Activated T-cell treated with anti-CD3 and anti-CD28 coated beads, Interleukin-2, amount 50 U/mL, for 1 hour (primary cell): ENCODE data around the gene HOXA2.
A peak's percentile ranks its signal among the peaks of the same experiment; 100 is the strongest.

Source experiments
- DNase-seq: peaks from one replicate; pipeline ENCODE4 v3.0.0-alpha.2; 2020

Gene HOXA2

DNA sequence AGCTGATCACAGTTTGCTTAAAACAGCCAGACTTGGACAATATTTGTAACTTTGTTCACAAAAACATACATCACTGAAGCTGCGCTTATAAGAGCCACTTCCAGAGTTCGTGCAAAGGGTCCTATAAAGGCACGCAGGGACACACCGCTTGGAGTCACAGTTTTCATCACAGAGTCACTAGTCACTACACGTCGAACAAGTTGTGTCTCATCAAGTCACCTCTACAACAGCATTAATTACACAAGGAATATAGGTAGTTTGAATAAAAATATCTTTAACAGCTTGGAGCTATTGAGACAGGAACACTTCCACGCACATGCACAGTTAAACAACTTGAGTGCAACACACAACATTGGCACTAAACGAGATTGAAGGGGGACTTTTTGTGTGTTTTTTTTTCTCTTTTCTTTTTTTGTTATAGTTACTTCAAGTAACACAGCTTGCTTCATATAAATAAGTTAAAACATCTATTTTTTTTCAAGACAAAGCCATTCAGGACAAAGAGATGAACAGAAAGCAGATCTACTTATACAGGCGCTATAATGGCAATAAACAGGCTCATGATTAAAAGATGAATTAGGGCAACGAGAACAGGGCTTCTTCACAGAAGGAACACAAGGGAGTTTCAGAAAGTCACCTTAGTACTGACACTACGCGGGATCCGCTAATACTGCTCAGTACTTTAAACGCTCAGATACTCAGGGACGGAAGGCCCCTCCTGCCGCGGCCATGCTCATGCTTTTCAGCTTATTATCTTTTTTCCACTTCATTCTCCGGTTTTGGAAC is 38.8 kb upstream of the HOXA2 start:
- DNase-seq, result no peak

DNA sequence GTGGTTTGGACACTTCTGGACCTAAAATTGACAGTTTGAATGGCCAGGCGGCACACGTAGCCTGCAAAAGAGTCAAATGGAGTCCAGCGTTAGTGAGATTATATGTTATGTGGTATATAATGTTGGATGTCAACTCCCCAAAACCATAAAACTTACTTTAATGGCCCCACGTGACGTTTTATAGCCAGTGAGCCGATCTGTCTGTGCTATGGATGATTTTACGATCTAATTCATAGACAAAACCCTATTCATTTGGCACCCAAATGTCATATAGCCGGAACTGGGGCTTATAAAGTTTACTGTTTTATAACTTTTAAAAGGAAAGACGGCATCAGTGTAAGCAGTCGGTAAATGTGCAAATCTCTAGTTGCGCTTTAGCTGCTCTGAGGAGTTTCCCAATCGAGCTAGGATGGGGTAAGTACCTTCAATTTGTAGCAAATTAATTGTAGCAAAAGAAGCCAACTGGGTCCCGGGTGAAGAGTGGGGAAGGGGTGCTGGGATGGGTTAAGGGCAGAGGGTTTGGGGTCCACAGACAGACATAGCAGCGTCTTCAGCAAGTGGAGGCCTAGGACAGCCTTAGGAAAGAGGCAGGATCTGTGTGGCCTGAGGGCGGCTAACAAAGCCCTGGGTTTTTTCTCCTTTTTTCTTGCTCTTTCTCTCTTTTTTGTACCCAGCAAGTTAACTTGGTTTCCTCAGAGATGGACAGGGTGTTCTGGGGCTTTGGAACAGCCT is 37.8 kb upstream of the HOXA2 start:
- no peak for DNase-seq

DNA sequence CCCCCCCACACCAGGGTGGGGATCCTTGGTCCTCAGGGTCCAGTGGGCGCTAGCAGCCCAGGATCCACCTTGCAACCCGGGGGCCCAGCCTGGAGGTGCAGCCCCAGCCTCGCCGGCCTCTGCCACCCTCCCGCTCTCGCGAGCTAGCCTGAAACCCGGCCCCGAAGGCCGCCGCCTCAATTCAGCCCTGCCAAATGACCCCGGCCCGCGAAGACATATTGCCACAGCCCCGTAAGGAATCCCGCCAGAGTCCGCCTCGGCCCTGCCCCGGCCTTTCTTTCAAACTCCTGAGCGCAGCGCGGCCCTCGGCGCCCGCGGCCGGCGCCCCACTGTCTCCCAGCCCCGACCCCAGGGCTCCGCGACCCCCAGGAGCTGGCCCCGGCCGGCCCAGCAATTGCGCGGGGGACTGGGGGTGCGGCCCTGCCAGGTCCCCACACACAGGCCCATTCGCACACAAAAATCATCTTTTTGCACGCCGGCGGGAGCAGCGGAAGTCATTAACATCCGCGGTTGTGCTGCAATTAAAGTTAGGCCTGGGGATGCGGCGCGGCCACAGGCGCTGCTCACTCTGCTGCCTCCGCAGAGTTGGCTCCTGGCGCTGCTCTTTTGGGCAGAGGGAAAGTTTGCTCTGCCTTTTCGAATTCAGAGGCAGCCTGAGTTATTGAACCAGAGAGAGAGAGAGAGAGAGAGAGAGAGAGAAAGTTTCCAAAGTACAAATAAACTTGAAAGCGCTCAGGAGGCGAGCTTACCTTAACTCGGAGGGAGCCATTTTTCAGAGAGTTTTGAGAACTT is 37.0 kb upstream of the HOXA2 start:
- DNase-seq, result no peak

DNA sequence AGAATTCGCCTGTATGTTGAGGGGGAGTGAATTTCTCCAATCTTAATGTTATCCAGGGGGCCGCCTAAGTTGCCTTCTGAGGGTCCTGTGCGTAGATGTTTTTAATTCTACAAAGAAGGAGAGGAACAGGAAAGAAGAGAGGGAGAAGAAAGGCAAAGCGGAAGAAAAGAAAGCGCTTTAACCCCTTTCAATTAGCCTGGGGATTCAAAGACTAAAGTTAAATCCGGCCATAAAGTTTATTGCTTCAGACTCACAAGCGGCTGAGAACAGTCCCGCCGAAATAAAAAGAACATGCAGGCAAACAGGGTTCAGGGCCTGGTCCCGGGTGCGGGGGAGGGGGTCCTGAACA is 36.5 kb upstream of the HOXA2 start:
- DNase-seq, result no peak

DNA sequence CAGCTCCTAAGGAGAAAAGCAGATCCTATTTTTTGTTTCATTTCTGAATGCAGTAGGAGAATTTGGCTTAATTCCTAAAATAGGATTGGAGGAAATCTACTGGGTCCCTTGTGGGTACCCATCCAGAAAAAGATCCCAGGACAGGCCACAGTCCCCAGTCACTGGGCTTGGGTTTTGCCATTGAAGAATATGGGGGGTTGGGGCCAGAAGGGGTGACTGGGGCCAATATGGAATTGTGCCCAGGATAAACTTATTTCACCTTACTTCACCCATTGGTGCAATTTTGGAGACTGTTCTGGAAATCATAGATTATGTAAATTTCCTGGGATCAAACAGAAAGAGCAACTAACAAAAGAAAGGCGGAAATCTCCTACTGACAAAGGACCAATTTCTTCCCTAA is 36.0 kb upstream of the HOXA2 start:
- DNase-seq, result no peak

DNA sequence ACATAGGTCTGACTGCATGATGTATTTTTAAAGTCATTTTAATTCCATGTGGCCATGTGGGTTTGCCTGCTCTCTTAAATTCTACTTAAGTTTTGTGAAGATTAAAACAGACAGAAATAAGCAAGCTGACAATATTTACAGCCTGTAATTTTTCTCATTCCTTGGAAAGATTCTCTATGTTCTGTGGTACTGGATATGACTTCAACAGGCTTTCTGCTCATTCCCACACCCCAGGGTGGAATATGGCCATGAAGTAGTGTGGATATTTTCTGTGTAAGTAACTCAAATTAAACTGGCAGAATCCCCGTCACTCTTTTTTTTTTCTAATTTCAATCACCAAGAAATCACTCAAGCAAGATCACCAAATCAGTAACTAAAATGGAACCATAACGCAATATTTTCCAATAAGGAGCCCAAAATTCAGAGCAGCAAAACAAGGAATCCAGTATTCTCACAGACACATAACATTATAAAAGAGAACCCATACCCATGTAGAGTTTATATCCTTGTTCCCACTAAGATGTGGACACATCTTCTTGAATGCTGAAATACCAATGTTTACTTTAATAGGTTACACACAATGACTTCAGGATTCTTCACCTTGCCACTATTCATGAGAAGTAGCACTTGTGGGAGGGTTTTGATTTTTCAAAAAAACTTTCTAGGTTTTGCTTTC is 35.3 kb upstream of the HOXA2 start:
- DNase-seq, result no peak

DNA sequence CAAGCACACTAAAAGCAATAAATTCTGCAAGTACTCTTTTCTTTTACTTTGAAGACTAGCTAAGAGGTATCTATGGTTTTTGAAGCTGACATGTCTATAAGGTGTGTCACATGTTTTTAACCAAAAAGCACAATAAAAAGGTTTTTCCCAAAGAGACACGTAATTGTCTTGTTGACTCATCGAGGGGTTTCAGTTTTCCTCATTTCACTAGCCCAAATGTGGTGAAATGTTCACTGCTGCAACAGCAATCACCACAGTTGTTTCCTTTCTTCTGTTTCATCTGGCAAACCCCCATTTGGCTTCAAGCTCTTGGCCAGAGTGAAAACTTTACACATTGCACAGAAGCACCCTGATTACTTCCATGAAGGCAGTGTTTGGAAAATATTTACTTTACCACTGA is 31.9 kb upstream of the HOXA2 start:
- no peak for DNase-seq

DNA sequence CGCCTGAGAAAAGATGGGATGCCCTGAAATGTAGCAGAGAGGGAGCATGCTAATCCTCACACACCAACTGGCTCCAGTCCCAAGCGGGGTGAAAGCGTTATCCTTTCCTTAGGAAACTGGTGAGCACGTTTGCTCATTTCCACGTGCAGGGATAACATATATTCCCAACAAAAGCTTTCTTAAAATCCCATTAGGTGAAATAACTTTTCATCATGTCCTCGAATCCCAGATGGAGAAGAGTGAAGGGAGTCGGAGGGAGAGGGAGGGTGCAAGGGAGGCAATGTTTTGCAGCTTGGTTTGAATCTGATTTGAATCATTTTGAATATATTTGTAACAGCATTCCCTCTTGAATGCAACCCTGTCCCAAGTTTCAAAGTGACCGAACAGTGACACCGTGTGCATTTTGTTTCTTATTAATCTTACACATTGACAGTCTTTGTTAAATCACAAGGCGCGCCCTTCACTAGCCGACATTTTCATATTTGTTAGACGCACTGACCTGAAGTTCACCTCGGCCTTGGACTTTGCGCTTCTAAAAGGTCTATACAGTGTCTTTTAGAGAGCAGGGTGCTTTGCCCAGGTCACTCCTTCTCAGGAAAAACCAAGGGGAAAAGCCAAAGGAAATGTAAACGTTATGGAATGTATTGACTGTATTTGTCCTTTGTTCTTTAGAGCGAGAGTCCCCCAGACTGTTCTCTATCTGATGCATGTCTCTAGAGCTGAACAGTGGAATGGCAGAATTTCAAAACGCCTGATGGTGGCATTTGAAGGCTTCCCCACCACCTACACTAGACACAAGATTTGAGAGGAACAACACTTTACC is 31.1 kb upstream of the HOXA2 start:
- DNase-seq, result peak; percentile 5

DNA sequence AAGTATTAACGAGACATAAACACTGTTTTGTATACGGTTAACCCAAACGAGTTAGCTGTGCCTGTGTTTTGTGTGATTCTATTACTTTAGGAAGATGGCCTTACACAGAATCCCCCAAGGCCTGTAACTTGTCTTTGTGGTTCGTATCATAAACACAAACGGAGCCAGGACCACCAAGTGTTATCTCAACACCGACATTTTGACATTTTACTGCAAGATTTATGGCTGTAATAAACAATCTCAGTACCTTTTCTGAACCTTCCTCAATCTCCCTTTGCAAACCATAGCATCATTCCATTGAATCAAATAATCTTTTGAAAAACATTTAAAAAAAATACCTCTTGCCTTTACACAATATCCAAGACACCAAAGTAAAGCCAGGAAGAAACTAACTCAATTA is 30.5 kb upstream of the HOXA2 start:
- no peak for DNase-seq

DNA sequence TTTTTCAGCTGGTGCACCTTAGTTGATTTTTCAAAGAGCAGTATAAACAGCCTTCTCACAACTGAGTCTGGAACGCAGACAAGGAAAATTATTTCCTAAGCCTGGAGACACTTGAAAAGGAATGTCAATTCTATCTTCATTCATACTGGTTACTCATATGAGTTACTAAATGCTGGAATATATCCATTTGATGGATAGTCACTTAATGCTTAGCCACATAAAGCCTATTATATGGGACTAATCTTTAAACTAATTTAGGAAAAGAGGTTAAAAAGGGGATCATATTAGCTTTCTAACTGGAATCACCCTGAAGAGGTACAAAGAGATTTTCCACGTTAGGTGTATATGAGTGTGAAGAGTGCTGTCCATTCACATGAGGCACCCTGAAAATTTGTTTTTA is 29.7 kb upstream of the HOXA2 start:
- DNase-seq, result no peak

DNA sequence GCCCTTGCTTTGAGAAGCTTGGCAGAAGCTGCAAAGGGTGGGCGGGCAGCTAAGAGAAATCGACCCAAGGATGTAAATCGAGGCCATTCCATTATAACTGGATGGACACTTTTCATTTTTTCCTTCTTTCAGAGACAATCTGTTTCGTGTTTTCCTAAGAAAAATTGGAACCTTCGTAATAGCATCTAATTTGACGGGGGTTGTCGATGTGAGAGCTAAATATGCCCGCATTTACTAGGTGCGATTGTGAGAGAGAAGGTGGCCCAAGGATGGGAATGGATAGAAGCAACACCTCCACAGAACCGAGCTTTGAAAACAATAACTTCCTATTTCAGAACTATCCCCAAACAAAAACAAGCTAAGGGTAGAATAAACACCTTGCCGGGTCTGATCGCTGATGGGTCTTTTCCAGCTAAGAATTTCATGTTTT is 28.9 kb upstream of the HOXA2 start:
- DNase-seq, result no peak

DNA sequence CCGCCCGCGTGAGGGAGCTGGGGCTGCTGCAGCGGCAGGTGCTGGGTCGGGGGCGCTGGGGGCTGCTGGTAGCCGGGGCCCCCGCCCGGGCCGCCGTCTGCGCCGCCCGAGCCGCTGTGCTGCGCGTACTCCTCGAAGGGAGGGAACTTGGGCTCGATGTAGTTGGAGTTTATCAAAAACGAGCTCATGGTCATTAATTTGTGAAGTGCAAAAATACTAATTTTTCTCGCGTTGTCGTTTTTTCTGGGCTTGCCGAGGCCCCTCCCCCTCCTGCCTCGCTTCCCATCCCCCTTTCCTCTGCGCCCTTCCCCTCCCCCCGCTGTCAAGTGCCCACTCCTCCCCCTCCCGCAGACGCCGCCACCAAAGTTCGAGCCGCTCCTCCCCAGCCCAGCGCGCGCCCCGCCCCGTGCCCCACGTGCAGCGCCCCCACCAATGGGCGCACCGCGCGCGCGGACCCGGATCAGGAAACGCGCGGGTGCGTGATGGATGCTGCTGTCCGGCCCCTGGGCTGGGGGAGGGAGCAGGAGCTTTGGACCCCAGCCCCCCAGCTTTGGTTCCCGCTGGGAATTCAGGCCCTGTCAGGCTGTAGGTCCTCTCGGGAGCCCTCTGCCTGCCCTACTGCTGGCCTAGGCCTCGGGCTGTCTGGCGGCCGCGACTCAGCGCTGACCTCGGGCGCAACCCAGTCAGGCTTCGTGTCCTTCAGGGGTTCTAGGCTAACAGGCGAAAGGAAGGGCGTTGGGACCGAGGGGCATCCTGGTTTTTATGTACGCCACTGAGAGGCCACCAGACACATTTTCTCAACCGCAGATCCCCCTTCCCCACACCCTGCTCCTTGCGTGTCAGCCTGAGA is 28.3 kb upstream of the HOXA2 start, which contains the start of gene HOXA4:
Gene HOXA4, minus strand, starts transcription at position 218 of the 850 bp plus-strand sequence. Its CDS starts 24 bp downstream, at position 194.
- peak; percentile 76 for DNase-seq

DNA sequence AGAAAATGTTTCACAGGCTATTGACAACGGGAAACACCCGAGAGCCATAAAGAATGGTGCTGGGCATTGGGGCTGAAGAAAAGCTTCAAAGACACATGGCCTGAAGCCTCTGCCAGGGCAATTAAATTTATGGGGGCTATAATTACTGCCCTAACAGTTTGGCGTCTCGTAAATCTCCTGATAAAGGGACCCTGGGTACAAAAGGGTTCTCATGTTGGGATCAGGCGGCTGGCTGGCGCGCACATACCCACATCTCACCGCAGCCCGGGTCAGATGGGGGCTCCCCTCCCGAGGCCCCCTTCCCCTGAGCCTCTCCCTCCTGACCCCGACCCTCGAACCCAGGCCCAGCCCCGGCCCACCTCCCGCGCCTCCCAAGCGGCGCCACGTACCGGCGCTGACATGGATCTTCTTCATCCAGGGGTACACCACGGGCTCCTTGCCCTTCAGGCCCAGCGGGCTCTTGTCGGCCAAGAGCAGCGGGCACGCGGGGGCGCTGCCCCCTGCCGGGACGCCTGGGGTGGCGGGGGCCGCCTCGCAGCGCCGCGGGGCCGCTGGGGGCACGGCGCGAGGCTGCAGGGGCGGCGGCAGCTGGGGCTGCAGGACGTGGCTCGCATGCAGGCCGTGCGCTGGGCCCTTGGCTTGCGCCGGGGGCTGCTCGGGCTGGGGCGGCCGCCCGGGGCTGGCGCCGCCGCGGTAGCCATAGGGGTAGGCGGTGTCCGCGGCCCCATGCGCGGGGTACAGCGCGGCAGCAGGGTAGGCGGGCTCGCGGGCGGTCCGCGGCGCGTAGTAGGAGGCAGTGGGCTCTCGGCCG is 27.5 kb upstream of the HOXA2 start:
- peak; percentile 36 for DNase-seq

DNA sequence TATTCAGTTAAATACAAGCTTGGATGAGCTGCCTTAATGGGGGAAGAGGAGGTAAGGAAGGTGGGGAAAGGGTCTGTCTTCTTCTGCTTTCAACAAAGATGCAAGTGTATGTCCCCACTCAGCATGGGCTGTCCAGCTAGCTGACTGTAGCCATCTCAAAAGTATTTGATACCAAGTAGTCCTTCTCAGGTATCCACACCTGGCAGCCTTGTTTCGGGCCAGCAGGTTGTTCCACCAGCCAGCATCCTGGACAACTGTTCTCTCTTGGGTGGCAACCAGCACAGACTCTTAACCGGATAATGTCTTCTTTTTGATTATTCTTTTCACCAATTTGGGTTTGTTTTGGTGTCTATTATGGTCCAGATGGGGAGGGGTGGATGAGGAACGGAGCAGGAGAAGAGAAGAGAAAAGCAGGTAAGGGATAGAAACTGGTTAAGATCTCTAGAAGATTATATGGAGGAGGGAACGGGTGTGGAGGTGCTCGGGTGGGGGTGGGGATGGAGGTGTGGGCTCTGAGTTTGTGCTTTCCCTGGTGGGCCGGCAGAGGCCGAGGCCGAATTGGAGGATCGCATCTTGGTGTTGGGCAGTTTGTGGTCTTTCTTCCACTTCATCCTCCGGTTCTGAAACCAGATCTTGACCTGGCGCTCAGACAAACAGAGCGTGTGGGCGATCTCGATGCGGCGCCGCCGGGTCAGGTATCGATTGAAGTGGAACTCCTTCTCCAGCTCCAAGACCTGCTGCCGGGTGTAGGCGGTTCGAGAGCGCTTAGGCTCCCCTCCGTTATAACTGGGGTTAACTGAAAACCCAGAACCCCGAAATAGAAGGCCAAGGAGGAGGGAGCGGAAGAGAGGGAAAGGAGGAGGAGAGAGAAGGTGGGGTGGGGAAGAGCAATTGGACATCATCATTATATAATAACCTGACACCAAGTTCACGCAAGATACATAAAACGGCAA is 26.6 kb upstream of the HOXA2 start:
- no peak for DNase-seq

DNA sequence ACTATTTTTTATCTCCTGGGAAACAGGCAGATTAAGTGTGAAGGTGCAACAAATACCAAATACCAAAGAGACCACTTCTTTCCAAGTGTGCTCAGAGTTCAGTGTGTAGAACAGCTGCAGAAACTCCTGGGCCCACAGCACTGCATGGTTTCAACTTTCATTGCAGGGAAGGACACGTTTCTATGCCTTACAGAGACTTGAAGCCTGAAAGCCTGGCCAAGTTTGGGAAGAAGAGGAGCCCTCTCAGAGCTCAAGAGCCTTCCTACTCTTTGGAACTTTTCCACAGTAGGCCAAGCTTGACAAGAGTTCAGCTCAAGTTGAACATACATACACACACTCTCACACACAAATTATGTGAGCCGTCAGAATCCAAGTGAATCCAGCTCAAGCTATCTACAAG is 25.6 kb upstream of the HOXA2 start:
- DNase-seq, result no peak

DNA sequence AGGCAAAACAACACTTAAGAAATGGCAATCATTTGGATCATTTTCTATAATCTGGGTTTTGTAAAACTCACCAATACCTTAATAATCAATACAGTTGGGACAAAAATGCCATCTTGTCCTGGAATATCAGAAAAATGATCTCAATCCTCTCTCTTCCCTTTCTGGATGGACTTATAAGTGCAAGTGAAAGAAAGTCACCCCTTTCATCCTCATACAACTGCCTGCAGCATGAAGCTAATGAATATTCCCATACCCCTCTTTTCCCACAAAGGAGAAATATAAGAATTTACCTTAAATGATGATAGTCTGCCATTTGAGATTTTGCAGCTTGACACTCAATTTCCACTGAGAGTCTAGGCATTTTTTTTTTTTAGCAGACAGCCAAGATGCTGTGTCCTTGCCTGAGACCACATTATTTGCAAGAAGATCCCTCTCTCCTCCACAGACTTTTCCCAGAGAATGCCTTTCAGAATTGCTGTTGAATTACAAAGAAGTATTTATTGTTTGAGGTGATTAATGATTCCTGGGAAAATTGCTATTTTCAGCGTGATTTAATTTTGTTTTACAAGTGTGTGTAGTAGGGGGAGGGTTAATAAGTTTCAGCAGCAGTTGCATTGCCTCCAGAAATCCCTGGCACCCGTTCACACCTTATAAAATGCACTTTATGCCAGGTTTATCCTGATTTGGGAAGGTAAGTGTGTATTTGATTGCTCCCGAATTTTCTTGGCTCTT is 24.3 kb upstream of the HOXA2 start:
- DNase-seq, result no peak

DNA sequence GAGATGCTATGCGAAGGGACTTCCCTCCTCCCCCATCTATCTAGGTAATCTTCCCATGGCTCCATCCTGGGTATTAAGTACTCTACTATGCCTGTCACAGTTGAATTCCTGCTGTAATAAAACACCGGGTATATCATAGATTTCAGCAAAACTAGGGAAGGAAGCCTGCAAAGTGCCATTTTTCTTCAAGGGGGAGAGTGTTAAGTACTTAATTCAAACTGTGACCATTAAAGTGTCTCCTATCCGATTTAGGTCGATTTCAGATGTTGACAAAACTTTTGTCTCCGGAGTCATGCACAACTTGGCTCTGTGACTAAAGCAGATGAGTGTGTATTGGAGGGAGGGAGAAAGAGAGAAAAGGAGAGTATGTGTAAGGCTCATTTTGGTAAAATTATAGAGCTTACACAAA is 23.5 kb upstream of the HOXA2 start:
- no peak for DNase-seq
